HepG2 (cell line): Measurements from ENCODE around the gene PHAX. TPM values are rescaled to one million over a fixed set of nuclear protein-coding genes. Genes with fewer than 3 reads are reported as not detected.

Source experiments
- DNMT3B ChIP-seq: conservative IDR thresholded peaks from 2 replicates; pipeline ENCODE4 v1.6.1; 2016; ENCODE audit warnings: missing biosample characterization, control low read depth
- HMG20A ChIP-seq: IDR thresholded peaks from 2 replicates; pipeline ENCODE4 v1.6.1; 2016; ENCODE audit warnings: borderline replicate concordance
- JARID2 ChIP-seq: sonication (generic); formaldehyde crosslinking; IDR thresholded peaks from 2 replicates; pipeline ENCODE4 v1.8.1; 2023; ENCODE audit warnings: missing genetic modification reagents, inconsistent platforms; ENCODE audit not compliant: insufficient replicate concordance
- KDM2A ChIP-seq: sonication (generic); formaldehyde crosslinking; IDR thresholded peaks from 2 replicates; pipeline ENCODE4 v1.4.0; 2020; ENCODE audit warnings: low read depth, missing genetic modification reagents, borderline replicate concordance
- MATR3 ChIP-seq: sonication (generic); formaldehyde crosslinking; IDR thresholded peaks from 2 replicates; pipeline ENCODE4 v1.4.0; 2020; ENCODE audit warnings: missing genetic modification reagents
- POLR2A ChIP-seq, 2 experiments: IDR thresholded peaks; 2 replicates each; pipeline ENCODE4 v1.6.1; 2011; ENCODE audit warnings: low read depth in 2 of 2, low read length in 2 of 2, mild to moderate bottlenecking in 1 of 2, moderate library complexity in 1 of 2; ENCODE audit not compliant: insufficient read depth in 1 of 2
- ZBTB39 ChIP-seq: sonication (generic); formaldehyde crosslinking; IDR thresholded peaks from 2 replicates; pipeline ENCODE4 v1.5.0; 2020; ENCODE audit warnings: missing genetic modification reagents
- ZBTB42 ChIP-seq: sonication (generic); formaldehyde crosslinking; IDR thresholded peaks from 2 replicates; pipeline ENCODE4 v1.5.0; 2020; ENCODE audit warnings: mild to moderate bottlenecking, missing genetic modification reagents
- ZFP37 ChIP-seq: sonication (generic); formaldehyde crosslinking; IDR thresholded peaks from 2 replicates; pipeline ENCODE4 v1.4.0; 2020; ENCODE audit warnings: missing genetic modification reagents, borderline replicate concordance
- ZNF260 ChIP-seq: sonication (generic); formaldehyde crosslinking; IDR thresholded peaks from 2 replicates; pipeline ENCODE4 v1.4.0; 2020; ENCODE audit warnings: missing genetic modification reagents, low read depth, mild to moderate bottlenecking, borderline replicate concordance
- ZNF343 ChIP-seq: sonication (generic); formaldehyde crosslinking; IDR thresholded peaks from 2 replicates; pipeline ENCODE4 v1.4.0; 2020; ENCODE audit warnings: mild to moderate bottlenecking, missing genetic modification reagents
- ZNF614 ChIP-seq: IDR thresholded peaks from 2 replicates; pipeline ENCODE4 v1.6.1; 2018; ENCODE audit warnings: missing biosample characterization, missing genetic modification reagents, inconsistent platforms, borderline replicate concordance
- ZNF839 ChIP-seq: sonication (generic); formaldehyde crosslinking; IDR thresholded peaks from 2 replicates; pipeline ENCODE4 v1.4.0; 2020; ENCODE audit warnings: missing genetic modification reagents, mild to moderate bottlenecking, borderline replicate concordance
- polyA plus RNA-seq, 8 experiments: library from polyadenylated mRNA; depleted of rRNA in 3 of 8; stranded (reverse) in 7 of 8; unstranded in 1 of 8; fragments of >200 nt; fragmentation: Illumina TruSeq in 4 of 8; extraction: Trizol in 4 of 8; gene quantifications; 2 replicates each; pipeline versions ENCODE4 v1.2.1 to v1.2.3, GENCODE V29; 2011 to 2016; ENCODE audit warnings: low read depth in 4 of 8, missing spikeins in 1 of 8, mixed read lengths in 1 of 8; ENCODE audit not compliant: insufficient read depth in 1 of 8
- total RNA-seq, 5 experiments: library from RNA; depleted of rRNA; stranded (reverse); fragments of >200 nt; fragmentation: Illumina TruSeq; extraction: Trizol; gene quantifications; 2 replicates each; pipeline ENCODE4 v1.2.3, GENCODE V29; 2016; ENCODE audit warnings: low read depth in 1 of 5
- TF ChIP-seq, protein P1 (sequence below), 2 experiments: sonication (generic) in 1 of 2; formaldehyde crosslinking in 1 of 2; IDR thresholded peaks; 2 replicates each; pipeline versions ENCODE4 v1.6.1 to v1.9.0; 2014 to 2022; ENCODE audit warnings: antibody characterized with exemption in 1 of 2, borderline replicate concordance in 1 of 2, inconsistent platforms in 1 of 2, low read depth in 1 of 2, missing genetic modification reagents in 1 of 2
- TF ChIP-seq, protein P2 (sequence below): IDR thresholded peaks from 2 replicates; pipeline ENCODE4 v1.6.1; 2012; ENCODE audit warnings: low read depth, low read length, improper control_type of control experiment
- TF ChIP-seq, protein P3 (sequence below): sonication (generic); formaldehyde crosslinking; IDR thresholded peaks from 2 replicates; pipeline ENCODE4 v1.8.0; 2022; ENCODE audit warnings: mild to moderate bottlenecking, missing genetic modification reagents, moderate library complexity

PHAX gene
- total and polyA plus RNA-seq, 2 of the 13 experiments (the other 11 are each of a cell fraction or from before 2014, with no cell fraction given), result 20.0 to 59.7 TPM

DNA sequence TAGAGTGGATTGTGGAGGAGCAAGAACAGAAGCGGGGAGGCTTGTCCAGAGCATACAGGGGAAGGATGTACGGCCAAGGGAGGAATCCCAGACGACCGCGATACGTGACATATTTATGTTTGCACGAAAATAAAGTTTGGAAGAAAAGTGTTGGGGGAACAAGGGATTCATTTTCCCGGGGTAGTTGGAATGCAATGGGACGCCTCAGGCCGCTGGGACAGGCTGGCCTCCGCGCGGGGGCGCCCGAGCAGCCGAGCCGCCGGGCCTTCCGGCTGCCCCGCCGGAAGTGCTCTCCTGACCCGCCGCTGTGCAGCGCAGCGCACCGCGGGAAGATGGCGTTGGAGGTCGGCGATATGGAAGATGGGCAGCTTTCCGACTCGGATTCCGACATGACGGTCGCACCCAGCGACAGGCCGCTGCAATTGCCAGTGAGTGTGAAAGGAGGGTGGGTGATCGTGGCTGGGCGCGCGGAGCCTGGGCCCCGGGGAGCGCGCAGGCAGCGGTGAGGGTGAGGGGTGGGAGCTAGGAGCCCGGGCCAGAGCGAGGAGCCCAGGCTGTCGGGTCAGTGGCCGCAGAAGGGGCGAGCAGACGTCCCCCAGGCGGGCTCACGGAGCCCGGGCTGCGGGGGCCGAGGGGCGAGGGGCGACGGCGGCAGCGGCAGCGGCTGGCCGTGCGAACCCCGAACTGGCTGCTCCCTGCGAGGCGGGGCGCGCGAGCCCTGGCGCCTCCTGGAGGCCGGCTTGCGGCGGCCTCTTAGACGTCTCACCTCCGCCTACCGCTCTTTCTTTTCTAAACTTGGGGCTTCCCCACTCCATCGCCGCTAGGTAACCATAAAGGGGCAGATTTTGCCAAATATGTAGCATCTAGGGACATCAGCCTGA is at the start of gene PHAX (continued):
- TF ChIP-seq, protein P1, sequence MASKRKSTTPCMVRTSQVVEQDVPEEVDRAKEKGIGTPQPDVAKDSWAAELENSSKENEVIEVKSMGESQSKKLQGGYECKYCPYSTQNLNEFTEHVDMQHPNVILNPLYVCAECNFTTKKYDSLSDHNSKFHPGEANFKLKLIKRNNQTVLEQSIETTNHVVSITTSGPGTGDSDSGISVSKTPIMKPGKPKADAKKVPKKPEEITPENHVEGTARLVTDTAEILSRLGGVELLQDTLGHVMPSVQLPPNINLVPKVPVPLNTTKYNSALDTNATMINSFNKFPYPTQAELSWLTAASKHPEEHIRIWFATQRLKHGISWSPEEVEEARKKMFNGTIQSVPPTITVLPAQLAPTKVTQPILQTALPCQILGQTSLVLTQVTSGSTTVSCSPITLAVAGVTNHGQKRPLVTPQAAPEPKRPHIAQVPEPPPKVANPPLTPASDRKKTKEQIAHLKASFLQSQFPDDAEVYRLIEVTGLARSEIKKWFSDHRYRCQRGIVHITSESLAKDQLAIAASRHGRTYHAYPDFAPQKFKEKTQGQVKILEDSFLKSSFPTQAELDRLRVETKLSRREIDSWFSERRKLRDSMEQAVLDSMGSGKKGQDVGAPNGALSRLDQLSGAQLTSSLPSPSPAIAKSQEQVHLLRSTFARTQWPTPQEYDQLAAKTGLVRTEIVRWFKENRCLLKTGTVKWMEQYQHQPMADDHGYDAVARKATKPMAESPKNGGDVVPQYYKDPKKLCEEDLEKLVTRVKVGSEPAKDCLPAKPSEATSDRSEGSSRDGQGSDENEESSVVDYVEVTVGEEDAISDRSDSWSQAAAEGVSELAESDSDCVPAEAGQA (IDR thresholded peaks at IDR 0.05; ENCODE audit: low read depth), result peak; percentile 33; the same call in 1 of the 2 replicates
- TF ChIP-seq, protein P1 (CRISPR knock-in tag; IDR thresholded peaks at IDR 0.05; ENCODE audit: borderline replicate concordance), result no peak
- TF ChIP-seq KDM2A (CRISPR knock-in tag), result peak; percentile 90
- no peak for TF ChIP-seq ZFP37 (CRISPR knock-in tag)
- TF ChIP-seq MATR3 (CRISPR knock-in tag), result 0 out of 2 replicates have a peak, but pooled peaks have one; percentile 40
- TF ChIP-seq DNMT3B (CRISPR knock-in tag), result no peak
- no peak for TF ChIP-seq ZBTB39 (CRISPR knock-in tag)
- peak; percentile 15; the same call in 1 of the 2 replicates for TF ChIP-seq ZNF614
- TF ChIP-seq HMG20A (CRISPR knock-in tag), result no peak
- TF ChIP-seq ZNF839 (CRISPR knock-in tag), result 0 out of 2 replicates have a peak, but pooled peaks have one; percentile 46
- TF ChIP-seq ZBTB42 (CRISPR knock-in tag), result no peak
- peak; percentile 74 to 88 for TF ChIP-seq POLR2A (IDR thresholded peaks at IDR 0.05; ENCODE audit: insufficient read depth in 1 of 2, low read depth in 2 of 2, low read length in 2 of 2)
- TF ChIP-seq, protein P2, sequence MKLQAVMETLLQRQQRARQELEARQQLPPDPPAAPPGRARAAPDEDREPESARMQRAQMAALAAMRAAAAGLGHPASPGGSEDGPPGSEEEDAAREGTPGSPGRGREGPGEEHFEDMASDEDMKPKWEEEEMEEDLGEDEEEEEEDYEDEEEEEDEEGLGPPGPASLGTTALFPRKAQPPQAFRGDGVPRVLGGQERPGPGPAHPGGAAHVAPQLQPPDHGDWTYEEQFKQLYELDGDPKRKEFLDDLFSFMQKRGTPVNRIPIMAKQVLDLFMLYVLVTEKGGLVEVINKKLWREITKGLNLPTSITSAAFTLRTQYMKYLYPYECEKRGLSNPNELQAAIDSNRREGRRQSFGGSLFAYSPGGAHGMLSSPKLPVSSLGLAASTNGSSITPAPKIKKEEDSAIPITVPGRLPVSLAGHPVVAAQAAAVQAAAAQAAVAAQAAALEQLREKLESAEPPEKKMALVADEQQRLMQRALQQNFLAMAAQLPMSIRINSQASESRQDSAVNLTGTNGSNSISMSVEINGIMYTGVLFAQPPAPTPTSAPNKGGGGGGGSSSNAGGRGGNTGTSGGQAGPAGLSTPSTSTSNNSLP, result no peak
- TF ChIP-seq ZNF343 (CRISPR knock-in tag), result no peak
- TF ChIP-seq, protein P3, sequence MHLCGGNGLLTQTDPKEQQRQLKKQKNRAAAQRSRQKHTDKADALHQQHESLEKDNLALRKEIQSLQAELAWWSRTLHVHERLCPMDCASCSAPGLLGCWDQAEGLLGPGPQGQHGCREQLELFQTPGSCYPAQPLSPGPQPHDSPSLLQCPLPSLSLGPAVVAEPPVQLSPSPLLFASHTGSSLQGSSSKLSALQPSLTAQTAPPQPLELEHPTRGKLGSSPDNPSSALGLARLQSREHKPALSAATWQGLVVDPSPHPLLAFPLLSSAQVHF (CRISPR knock-in tag), result no peak
- TF ChIP-seq JARID2 (CRISPR knock-in tag), result no peak
- TF ChIP-seq ZNF260 (CRISPR knock-in tag), result no peak
